ENCODE results near the gene RAET1G.
"Not testable (repeated sequence)": the region's sequence is repeated elsewhere in the genome, so short reads cannot be mapped to it uniquely, and the experiment has no call there.

The RAET1G gene

GRCh38 chr6:149922642-149923326 is at the start of gene RAET1G:
RAET1G (minus strand) TSS chr6:149923121; CDS start chr6:149923010, 111 bp downstream.
- DNase-seq: peak; percentile 77

- DNase-seq: no peak
Measured at GRCh38 chr6:149969635-149970034, 46.7 kb upstream of the RAET1G start.

- not testable (repeated sequence) for DNase-seq
Measured at GRCh38 chr6:149968909-149969308, 46.0 kb upstream of the RAET1G start.

GRCh38 chr6:149967999-149968398 is 45.1 kb upstream of the RAET1G start:
- DNase-seq: not testable (repeated sequence)

GRCh38 chr6:149967591-149967990 is 44.7 kb upstream of the RAET1G start:
- no peak for DNase-seq

- DNase-seq: not testable (repeated sequence)
Measured at GRCh38 chr6:149966319-149966718, 43.4 kb upstream of the RAET1G start.

GRCh38 chr6:149965194-149966020 is 42.5 kb upstream of the RAET1G start:
- DNase-seq: no peak

- DNase-seq: peak; percentile 7
Measured at GRCh38 chr6:149964308-149965193, 41.6 kb upstream of the RAET1G start.

GRCh38 chr6:149963462-149964307 is 40.8 kb upstream of the RAET1G start, which contains the start of gene ULBP1:
ULBP1 (plus strand) TSS chr6:149963943; CDS start chr6:149964050, 107 bp downstream.
- peak; percentile 81 for DNase-seq

GRCh38 chr6:149963212-149963461 is 40.2 kb upstream of the RAET1G start:
- DNase-seq: no peak

- no peak for DNase-seq
Measured at GRCh38 chr6:149962461-149963211, 39.7 kb upstream of the RAET1G start.

- no peak for DNase-seq
Measured at GRCh38 chr6:149961728-149962425, 39.0 kb upstream of the RAET1G start.

GRCh38 chr6:149960488-149960887 is 37.6 kb upstream of the RAET1G start:
- DNase-seq: no peak

- not testable (repeated sequence) for DNase-seq
Measured at GRCh38 chr6:149959806-149960205, 36.9 kb upstream of the RAET1G start.

- DNase-seq: not testable (repeated sequence)
Measured at GRCh38 chr6:149958124-149958523, 35.2 kb upstream of the RAET1G start.

GRCh38 chr6:149955654-149956317 is 32.9 kb upstream of the RAET1G start:
- not testable (repeated sequence) for DNase-seq

GRCh38 chr6:149954984-149955653 is 32.2 kb upstream of the RAET1G start:
- not testable (repeated sequence) for DNase-seq

GRCh38 chr6:149954328-149954983 is 31.5 kb upstream of the RAET1G start:
- DNase-seq: not testable (repeated sequence)

- not testable (repeated sequence) for DNase-seq
Measured at GRCh38 chr6:149953934-149954327, 31.0 kb upstream of the RAET1G start.
